ENCODE results near the gene AGBL3.

Gene AGBL3

GRCh38 chr7:134986363-134987251 lies at the start of gene AGBL3:
AGBL3 (plus strand) TSS chr7:134986508; CDS start chr7:134987934, 1,426 bp downstream.
- DNase-seq (ENCODE audit: low read depth in 3 of 3, low spot score in 1 of 3): peak; percentile 62 to 79 (median 76)

- DNase-seq (ENCODE audit: low read depth in 3 of 3, low spot score in 1 of 3): no peak
These were observed 49.3 kb upstream of the AGBL3 start for GRCh38 chr7:134936893-134937510.

DNA sequence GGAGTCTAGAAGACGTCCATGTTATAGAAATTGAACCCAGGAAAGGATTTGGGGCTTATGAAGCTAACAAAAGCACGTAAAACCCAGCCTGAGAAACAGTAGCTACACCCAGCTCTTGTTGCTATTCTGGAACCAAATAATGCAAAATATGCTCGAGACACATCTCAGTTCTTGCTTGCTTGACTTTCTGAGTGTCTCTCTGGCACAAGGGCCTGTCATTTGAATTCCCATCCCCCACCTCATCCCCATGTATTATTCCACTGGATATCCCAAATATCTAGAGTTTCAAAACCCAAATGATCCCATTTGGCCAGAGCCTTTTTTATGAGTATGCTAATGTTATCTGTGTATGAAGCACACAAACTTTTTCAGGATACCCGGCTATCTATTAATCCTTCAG lies 48.2 kb upstream of the AGBL3 start:
- DNase-seq (ENCODE audit: low read depth in 3 of 3, low spot score in 1 of 3): no peak

GRCh38 chr7:134939136-134939535 lies 47.2 kb upstream of the AGBL3 start:
- no peak for DNase-seq (ENCODE audit: low read depth in 3 of 3, low spot score in 1 of 3)

DNA sequence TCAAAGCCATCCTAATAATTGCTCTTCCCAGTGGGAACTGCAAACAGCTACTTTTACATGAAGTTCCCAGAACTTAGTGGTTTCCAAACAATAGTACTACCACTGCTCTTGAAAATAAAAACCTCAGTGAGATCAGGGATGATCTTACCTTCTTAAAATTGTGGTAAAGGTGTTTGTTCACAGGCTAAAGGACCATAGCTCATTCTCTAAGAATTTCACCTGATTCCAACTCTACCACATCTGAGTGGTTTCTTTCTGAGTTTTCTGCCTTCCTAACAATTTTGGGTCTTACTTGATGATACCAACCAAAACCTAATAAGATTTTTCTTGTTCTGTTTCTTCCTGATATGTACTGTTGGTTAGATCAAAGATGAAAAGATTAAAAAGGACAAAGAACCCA lies 45.6 kb upstream of the AGBL3 start:
- no peak for DNase-seq (ENCODE audit: low read depth in 3 of 3, low spot score in 1 of 3)

DNA sequence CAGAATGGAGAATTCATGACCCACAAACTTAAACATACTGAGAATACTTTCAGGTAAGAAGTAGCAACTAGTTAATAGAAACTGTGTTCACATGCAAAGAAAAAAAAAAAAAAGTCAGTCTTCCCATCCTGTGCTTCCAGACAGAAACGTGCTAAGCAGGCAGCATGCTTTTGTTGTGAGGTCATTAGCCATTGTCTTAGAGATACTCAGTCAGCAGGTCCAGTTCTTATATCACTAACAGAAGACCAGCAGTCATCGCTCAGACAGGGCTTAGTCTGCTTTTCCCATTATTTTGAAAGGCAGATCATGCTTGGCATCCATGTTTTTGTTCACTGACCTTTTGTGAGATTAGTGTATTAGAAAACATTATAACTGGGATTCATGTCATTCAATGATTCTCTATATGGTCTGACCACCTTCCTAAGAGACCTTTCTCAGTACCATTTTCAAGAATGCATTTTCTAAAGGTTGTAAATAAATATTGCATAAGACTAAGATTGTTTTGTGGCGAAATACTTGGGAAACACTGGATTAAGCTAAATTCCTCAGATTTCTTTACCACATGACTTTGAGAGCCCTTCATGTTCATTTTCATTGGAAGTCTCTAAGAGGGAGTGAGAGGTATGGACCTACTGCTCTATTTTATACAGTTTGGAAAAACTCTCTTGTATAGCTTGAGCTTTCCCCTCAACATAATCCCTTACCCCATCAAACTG lies 45.0 kb upstream of the AGBL3 start:
- no peak for DNase-seq (ENCODE audit: low read depth in 3 of 3, low spot score in 1 of 3)

DNA sequence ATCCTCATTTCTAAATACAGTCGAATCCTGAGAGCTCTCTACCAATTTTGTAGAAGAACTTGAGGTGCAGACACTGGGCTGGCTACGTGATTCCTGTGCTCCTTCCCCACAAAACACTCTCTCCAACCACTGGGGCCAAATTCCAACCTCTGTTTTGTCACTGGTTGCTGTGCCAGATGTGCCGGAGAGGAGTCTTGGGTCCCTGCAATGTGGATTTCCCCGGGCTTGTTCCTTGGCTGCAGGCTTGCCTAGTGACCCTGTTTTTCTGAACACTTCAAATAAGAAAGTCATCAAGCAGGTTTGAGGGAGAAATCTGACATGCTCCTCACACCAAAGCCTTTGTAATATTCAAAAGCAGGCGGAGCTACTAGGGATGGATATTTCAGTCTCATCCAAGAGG lies 44.4 kb upstream of the AGBL3 start:
- no peak for DNase-seq (ENCODE audit: low read depth in 3 of 3, low spot score in 1 of 3)

GRCh38 chr7:134942690-134943466 lies 43.4 kb upstream of the AGBL3 start:
- DNase-seq (ENCODE audit: low read depth in 3 of 3, low spot score in 1 of 3): no peak

GRCh38 chr7:134943785-134944400 lies 42.4 kb upstream of the AGBL3 start:
- DNase-seq (ENCODE audit: low read depth in 3 of 3, low spot score in 1 of 3): no peak

- no peak for DNase-seq (ENCODE audit: low read depth in 3 of 3, low spot score in 1 of 3)
These were observed 40.6 kb upstream of the AGBL3 start for GRCh38 chr7:134945691-134946090.

- no peak for DNase-seq (ENCODE audit: low read depth in 3 of 3, low spot score in 1 of 3)
These were observed 40.0 kb upstream of the AGBL3 start for GRCh38 chr7:134946260-134946659.

DNA sequence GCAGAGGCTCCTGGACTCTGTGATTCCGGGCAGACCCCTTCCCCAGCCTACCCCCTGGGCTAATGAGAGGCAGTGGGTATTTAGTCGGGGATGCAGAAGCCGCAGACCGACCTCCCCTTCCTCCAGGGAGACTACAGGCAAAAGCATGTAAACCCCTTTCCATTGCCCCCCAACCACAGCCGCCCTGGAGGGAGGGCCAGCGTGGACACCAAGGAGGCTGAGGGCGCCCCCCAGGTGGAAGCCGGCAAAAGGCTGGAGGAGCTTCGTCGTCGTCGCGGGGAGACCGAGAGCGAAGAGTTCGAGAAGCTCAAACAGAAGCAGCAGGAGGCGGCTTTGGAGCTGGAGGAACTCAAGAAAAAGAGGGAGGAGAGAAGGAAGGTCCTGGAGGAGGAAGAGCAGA lies 39.0 kb upstream of the AGBL3 start:
- DNase-seq (ENCODE audit: low read depth in 3 of 3, low spot score in 1 of 3): no peak

GRCh38 chr7:134947831-134948230 lies 38.5 kb upstream of the AGBL3 start:
- DNase-seq (ENCODE audit: low read depth in 3 of 3, low spot score in 1 of 3): no peak

- no peak for DNase-seq (ENCODE audit: low read depth in 3 of 3, low spot score in 1 of 3)
These were observed 38.1 kb upstream of the AGBL3 start for GRCh38 chr7:134948246-134948645.

- DNase-seq (ENCODE audit: low read depth in 3 of 3, low spot score in 1 of 3): no peak
These were observed 37.6 kb upstream of the AGBL3 start for GRCh38 chr7:134948736-134949135.

GRCh38 chr7:134949171-134949570 lies 37.1 kb upstream of the AGBL3 start:
- no peak for DNase-seq (ENCODE audit: low read depth in 3 of 3, low spot score in 1 of 3)

- DNase-seq (ENCODE audit: low read depth in 3 of 3, low spot score in 1 of 3): no peak
These were observed 31.9 kb upstream of the AGBL3 start for GRCh38 chr7:134954197-134955082.

- no peak for DNase-seq (ENCODE audit: low read depth in 3 of 3, low spot score in 1 of 3)
These were observed 29.3 kb upstream of the AGBL3 start for GRCh38 chr7:134957005-134957404.

GRCh38 chr7:134959810-134960209 lies 26.5 kb upstream of the AGBL3 start:
- DNase-seq (ENCODE audit: low read depth in 3 of 3, low spot score in 1 of 3): no peak

All from stimulated activated CD4-positive, alpha-beta T cell treated with anti-CD3 and anti-CD28 coated beads, TNF-alpha, amount 100 ng/mL, for 1 hour (primary cell).